Urothelium cell line (cell line): ENCODE results near the gene STX16.

Source experiments
- DNase-seq: peaks from one replicate; pipeline ENCODE4 v3.0.0; 2011; ENCODE audit warnings: low spot score, mixed read lengths
- FAIRE-seq: peaks from 2 replicates; lab custom pipeline; 2011; peaks lifted over from hg19 to GRCh38; lab: Jason Lieb, UNC

STX16 gene

GRCh38 chr20:58695895-58696375 is 44.9 kb downstream of the STX16 start:
- FAIRE-seq (no peak), DNase-seq (no peak)

- no peak for FAIRE-seq
Observed at GRCh38 chr20:58696411-58696961, 45.4 kb downstream of the STX16 start.

GRCh38 chr20:58697201-58697866 is 46.3 kb downstream of the STX16 start:
- no peak for DNase-seq
- no peak for FAIRE-seq

More at GRCh38 chr20:58696411-58696961, 45.4 kb downstream of the STX16 start:
- DNase-seq = no peak

- FAIRE-seq = no peak
- no peak for DNase-seq
Observed at GRCh38 chr20:58697867-58698703, 47.0 kb downstream of the STX16 start.

DNA sequence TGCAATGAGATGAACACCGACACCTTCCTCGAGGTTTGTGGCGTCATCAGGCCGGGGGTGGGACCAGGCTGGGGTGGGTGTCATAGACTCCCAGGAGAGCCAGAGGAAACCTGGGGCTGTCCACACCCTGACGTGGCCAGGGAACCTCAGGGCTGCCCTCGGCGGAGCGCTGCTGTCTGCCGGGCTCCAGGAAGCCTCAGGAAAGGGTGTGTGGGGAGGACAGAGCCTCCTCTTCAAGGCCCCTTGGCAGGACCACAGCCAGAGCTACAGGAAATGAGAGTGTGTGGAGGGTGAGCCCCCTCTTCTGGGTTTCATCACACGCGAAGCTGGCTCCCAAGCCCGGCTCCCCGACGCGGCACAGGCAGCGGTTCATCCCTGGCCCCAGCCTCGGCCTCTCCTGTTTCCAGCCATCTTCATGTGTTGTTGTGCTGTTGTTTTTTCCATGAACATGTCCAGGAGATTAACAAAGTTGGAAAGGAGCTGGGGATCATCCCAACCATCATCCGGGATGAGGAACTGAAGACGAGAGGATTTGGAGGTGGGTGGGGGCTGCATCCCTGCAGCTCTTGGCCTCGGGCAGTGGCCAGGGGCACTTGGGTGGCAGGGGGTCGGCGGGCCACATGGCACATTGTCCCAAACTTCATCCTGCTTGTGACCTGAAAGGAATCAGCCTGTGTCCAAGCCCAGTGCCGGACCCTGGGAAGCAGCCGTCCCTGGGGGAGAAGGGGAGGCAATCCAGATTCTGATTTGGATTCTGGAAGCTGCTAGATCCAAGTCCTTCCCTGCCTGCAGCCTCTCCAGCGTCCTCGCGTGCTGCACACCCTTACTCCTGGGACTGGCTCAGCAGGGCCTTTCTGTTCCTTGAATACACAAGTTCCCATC is 47.9 kb downstream of the STX16 start:
- FAIRE-seq (no peak), DNase-seq (no peak)

DNA sequence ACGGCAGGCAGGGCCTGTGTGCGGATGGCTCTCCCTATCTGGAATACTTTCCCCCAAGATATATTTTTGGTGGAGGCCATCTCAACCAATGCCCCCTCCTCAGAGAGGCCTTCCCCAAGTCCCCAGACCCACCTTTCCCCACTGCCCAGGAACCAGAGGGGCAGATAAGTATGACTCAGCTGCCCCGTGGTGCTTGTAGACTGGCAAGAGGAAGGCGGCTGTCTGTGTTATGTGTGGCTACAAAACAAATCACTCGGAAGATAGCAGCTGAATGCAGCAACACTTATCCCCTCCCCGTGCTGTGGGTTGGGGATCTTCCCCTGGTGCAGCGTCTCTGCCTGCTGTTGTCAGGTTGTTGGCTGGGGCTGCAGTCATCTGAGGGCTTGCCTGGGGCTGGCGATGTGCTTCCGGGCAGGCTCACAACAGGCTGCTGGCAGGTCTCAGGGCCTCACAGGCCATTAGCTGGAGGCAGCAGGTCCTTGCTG is 48.6 kb downstream of the STX16 start:
- FAIRE-seq (no peak), DNase-seq (no peak)

DNA sequence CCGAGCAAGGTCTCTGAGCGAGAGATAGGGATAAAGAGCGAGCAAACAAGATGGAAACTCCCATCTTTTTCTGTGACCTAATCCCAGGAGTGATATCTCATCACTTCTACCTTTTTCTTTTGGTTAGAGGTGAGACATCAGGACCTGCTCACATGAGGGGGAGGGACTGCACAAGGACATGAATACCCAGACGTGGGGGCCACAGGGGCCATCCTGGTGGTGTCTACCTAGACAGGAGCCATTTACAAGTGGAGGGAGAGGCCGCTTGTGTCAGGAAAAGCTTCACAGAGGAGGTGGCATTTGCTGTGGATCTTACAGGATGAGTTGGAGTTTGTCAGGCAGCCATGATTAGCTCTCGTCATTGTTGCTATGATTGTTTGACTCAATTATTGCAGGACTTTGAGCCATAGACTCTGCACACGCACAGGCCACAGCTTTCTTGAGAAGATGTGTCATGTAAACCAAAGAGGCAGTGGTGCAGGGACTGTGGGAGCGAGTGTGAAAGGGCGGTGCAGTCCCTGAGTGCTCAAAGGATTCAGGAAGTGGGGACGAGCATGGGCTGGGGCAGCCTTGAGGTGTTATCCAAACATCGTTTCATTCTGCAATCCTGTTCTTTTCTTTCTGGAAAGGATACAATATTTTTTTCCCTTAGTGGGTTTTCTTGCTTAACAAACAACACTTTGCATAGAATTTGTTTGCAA is 49.2 kb downstream of the STX16 start:
- FAIRE-seq (peak; percentile 35), DNase-seq (no peak)

DNA sequence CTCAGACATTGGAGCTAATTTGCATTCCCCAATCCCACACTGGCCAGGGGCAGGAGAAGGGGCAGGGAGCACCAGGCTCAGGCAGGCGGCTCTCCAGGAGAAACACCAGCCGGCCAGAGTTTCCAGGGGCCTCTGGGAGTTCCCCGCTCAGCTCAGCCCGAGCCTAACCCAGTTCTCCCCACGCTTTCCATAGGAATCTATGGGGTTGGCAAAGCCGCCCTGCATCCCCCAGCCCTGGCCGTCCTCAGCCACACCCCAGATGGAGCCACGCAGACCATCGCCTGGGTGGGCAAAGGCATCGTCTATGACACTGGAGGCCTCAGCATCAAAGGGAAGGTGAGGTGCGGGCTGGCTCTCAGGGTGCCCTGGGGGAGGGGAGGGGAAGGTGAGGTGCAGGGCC is 49.7 kb downstream of the STX16 start:
- no peak for FAIRE-seq
- DNase-seq = no peak

DNA sequence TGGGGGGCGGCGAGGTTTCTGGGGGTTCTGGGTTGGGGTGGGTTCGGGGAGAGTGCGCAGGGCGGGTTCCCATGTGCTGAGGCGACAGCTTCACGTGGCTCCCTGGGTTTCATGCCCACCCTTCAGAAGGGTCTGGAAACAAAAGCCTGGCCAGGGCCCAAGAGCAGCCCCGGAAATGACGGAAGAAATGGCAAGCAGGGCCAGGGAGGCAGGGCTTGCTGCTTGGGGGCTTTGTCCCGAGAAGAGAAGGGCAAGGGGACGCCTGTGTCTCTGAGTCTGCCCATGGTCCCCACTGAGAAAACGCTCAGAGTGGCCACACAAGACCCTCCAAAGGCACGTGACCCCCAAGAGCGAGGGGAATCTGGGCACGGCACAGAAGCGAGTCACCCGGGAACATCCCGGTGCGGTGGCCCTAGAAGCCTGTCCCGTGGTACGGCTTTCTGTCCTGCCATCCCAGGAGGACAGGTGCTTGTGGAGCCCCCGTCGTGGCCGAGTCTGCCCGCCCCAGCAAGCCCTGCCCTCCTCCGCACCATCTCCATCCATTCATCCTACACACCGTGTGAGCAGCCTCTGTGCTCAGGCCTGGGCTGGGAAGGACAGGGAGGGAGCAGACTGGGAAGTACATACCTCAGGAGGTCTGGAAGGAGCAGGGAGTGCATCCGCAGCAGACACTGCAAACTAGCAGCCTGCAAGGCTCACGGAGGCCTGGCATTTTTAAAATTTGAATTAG is 50.5 kb downstream of the STX16 start:
- FAIRE-seq (no peak), DNase-seq (no peak)

- FAIRE-seq (no peak), DNase-seq (no peak)
Observed at GRCh38 chr20:58702161-58702510, 51.1 kb downstream of the STX16 start.

GRCh38 chr20:58702859-58703648 is 52.0 kb downstream of the STX16 start:
- DNase-seq (no peak), FAIRE-seq (peak; percentile 30)

GRCh38 chr20:58703765-58704371 is 52.8 kb downstream of the STX16 start:
- DNase-seq = no peak
- no peak for FAIRE-seq

DNA sequence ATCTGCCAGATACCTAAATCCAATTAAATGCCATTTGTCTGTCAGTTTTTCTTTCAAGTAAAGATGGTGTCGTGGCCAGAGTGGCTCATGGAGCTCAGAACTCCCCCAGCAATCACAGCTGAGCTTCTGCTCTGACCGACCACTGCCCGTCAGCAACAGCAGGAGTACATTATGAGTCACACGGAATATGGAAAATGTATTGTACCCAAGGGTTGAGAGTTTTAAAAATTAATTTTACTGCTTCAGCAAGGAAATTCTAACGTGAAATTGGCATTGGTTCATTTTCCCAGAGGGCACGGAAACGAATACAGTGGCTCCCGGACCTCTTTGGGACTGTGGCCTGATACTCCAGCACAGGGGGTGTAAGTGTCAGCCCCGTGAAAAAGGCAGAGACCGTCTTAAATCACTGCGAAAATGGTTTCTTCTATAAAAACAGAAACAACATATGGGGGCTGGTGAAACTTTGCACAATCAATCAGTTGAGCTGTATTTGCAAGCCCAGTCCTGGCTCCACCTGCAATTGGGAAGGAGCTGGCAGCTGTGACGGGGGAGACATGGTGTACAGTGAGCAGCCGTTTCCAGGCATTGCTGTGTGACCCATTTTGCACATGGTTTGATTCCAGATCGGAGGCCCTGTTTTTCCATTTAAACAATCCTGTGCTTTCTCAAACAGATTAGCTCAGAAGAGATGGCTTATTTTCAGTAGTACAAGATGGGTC is 54.3 kb downstream of the STX16 start:
- no peak for DNase-seq
- FAIRE-seq = no peak

GRCh38 chr20:58706150-58706892 is 55.2 kb downstream of the STX16 start:
- FAIRE-seq = no peak
- DNase-seq = no peak

- DNase-seq (no peak), FAIRE-seq (no peak)
Observed at GRCh38 chr20:58706975-58707681, 56.0 kb downstream of the STX16 start.

DNA sequence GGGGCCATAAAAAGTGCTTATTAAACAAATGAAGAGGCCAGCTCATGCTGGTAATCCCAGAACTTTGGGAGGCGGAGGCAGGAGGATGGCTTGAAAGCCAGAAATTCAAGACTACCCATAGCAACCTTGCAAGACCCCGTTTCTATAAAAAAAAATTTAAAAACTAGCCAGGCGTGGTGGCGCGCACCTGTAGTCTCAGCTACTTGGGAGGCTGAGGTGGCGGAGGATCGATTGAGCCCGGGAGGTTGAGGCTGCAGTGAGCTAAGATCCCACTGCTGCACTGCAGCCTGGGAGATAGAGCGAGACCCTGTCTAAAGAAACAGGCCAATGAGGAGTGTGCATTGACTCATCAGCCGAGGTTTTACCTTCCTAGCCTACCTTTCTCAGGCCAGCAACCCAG is 56.7 kb downstream of the STX16 start:
- DNase-seq = no peak
- FAIRE-seq = no peak
